Psoas muscle (tissue), 8 donors: ENCODE data around the gene MED23. TPM values are rescaled to one million over a fixed set of nuclear protein-coding genes. Genes with fewer than 3 reads are reported as not detected.
"Not testable (repeated sequence)": the region's sequence is repeated elsewhere in the genome, so short reads cannot be mapped to it uniquely, and the experiment has no call there.

ENCODE experiments used
- ATAC-seq, 4 donors: fragments of 200-7000 bp; cut with Tn5 transposase; one replicate each; pipeline ENCODE4 v1.9.1; 2020; ENCODE audit warnings: moderate library complexity in 3 of 4, mild to moderate bottlenecking in 2 of 4
- DNase-seq, 2 donors: peaks; one replicate each; pipeline ENCODE4 v3.0.0-alpha.2; 2020
- H3K27ac ChIP-seq: fragments of 200-600 bp; one replicate; pipeline ENCODE4 v1.8.0; 2022
- H3K27me3 ChIP-seq, 3 donors: fragments of 200-600 bp in 1 of 3; one replicate each; pipeline versions ENCODE4 v1.6.1 to v1.8.0; 2013 to 2022; ENCODE audit warnings: low read length in 2 of 3, mild to moderate bottlenecking in 2 of 3, moderate library complexity in 1 of 3; ENCODE audit not compliant: insufficient read depth in 3 of 3
- H3K36me3 ChIP-seq, 2 donors: fragments of 200-600 bp in 1 of 2; one replicate each; pipeline versions ENCODE4 v1.6.1 to v1.8.0; 2013 to 2022; ENCODE audit warnings: low read depth in 1 of 2, mild to moderate bottlenecking in 1 of 2, moderate library complexity in 1 of 2; ENCODE audit not compliant: insufficient read depth in 1 of 2
- H3K4me1 ChIP-seq: fragments of 200-600 bp; one replicate; pipeline ENCODE4 v1.8.0; 2022
- H3K4me3 ChIP-seq: fragments of 200-600 bp; one replicate; pipeline ENCODE4 v1.8.0; 2022; ENCODE audit warnings: mild to moderate bottlenecking
- H3K9me3 ChIP-seq: fragments of 200-600 bp; one replicate; pipeline ENCODE4 v1.8.0; 2022
- WGBS, 3 donors: extraction: QIAGEN DNeasy Blood & Tissue Kit; methylation state at CpG; one replicate each; pipeline versions ENCODE4 v1.1.6 to v1.1.7; 2013; 5-methylcytosine and 5-hydroxymethylcytosine counted together
- intact Hi-C, 2 donors: fragments of 100-400 bp; cut with DNase I; formaldehyde crosslinking; loops; one replicate each; pipeline versions ENCODE4 v1.11.0 to v1.14.2; 2022
- polyA plus RNA-seq, 3 donors: library from polyadenylated mRNA; stranded (reverse); fragments of 200-250 nt; gene quantifications; one replicate each; pipeline ENCODE4 v1.2.3, GENCODE V29; 2013
- total RNA-seq, 4 donors: library from RNA; stranded (reverse); fragmentation: NEBNext Ultra II Directional in 2 of 4; extraction: Animal tissue kit (Norgen Biotek cat#: 25700) in 2 of 4; gene quantifications; one replicate each; pipeline versions ENCODE4 v1.2.1 to v1.2.4, GENCODE V29; 2021 to 2023
- TF ChIP-seq, protein P1 (sequence below): fragments of 200-600 bp; IDR thresholded peaks from one replicate; pipeline ENCODE4 v1.8.0; 2022; ENCODE audit warnings: antibody characterized with exemption
- donor health status: healthy with polysubstance abuse.
- donor health status: DM: no; HTN: no; CAD: no; lungs with moderate emphysema.
- donor health status: Bipolar disorder and iron deficiency.
- donor health status: healthy.
- donor health status: DM: yes; HTN: yes; CAD: no.
- donor health status: DM: no; HTN: no; CAD: no.
- donor health status: DM: no; HTN: no; CAD: no.
- donor health status: DM: yes; HTN: yes; CAD: no.

The MED23 gene
- total and polyA plus RNA-seq, 7 donors, result 4.2 to 11.2 (median 8.0) TPM

DNA sequence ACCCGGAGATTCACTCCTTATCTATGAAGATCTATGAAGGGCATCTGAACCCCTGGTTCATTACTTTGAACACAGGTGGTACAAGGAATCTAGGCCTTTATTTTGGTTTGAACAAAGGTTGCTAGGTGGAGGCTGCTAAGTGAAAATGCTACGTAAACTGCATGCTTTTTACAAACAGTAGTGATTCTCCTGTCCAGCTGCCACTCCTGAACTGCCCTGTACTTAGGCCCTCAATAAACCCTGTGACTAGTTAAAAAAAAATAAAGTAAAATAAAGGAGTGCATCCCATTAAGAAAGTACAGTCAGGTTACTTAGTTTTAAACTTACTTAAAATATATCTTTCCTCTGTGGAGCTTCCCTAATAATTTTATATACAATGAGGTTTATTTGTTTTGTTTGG lies 82.7 kb downstream of the MED23 start:
- H3K4me1 ChIP-seq, result no peaks in the 10 kb centered on the region
- intact Hi-C loops, result no loop called here
- no peaks in the 10 kb centered on the region for H3K9me3 ChIP-seq
- DNase-seq (no peak), ATAC-seq (no peak)
- no peak overlapping the region for H3K27ac ChIP-seq
- H3K36me3 ChIP-seq, result no peaks in the 10 kb centered on the region
- TF ChIP-seq, protein P1, sequence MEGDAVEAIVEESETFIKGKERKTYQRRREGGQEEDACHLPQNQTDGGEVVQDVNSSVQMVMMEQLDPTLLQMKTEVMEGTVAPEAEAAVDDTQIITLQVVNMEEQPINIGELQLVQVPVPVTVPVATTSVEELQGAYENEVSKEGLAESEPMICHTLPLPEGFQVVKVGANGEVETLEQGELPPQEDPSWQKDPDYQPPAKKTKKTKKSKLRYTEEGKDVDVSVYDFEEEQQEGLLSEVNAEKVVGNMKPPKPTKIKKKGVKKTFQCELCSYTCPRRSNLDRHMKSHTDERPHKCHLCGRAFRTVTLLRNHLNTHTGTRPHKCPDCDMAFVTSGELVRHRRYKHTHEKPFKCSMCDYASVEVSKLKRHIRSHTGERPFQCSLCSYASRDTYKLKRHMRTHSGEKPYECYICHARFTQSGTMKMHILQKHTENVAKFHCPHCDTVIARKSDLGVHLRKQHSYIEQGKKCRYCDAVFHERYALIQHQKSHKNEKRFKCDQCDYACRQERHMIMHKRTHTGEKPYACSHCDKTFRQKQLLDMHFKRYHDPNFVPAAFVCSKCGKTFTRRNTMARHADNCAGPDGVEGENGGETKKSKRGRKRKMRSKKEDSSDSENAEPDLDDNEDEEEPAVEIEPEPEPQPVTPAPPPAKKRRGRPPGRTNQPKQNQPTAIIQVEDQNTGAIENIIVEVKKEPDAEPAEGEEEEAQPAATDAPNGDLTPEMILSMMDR, result no peak
- H3K4me3 ChIP-seq, result no peak overlapping the region
- no peaks in the 10 kb centered on the region for H3K27me3 ChIP-seq
- 58 to 89% (median 87%) methylated on average over 2 of the region's 2 CpGs for WGBS, 3 donors

DNA sequence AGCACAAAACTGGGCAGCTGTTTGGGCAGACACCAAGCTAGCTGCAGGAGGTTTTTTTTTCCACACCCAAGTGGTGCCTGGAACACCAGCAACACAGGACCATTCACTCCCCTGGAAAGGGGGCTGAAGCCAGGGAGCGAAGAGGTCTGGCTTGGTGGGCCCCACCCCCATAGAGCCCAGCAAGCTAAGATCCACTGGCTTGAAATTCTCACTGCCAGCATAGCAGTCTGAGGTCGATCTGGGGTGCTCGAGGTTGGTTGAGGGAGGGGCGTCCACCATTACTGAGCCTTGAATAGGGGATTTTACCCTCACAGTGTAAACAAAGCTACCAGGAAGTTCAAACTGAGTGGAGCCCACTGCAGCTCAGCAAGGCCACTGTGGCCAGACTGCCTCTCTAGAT lies 89.4 kb downstream of the MED23 start:
- H3K4me1 ChIP-seq, H3K36me3 ChIP-seq, ATAC-seq, H3K27me3 ChIP-seq, H3K27ac ChIP-seq, H3K9me3 ChIP-seq, H3K4me3 ChIP-seq, DNase-seq: not testable (repeated sequence)
- intact Hi-C loops, result loop anchor here (5.0 to 10.0 kb wide), 3 partner anchors 344 to 654 kb away; no protein-coding TSS in a partner anchor
- 80 to 85% (median 81%) methylated on average over 4 of the region's 4 CpGs for WGBS, 3 donors

DNA sequence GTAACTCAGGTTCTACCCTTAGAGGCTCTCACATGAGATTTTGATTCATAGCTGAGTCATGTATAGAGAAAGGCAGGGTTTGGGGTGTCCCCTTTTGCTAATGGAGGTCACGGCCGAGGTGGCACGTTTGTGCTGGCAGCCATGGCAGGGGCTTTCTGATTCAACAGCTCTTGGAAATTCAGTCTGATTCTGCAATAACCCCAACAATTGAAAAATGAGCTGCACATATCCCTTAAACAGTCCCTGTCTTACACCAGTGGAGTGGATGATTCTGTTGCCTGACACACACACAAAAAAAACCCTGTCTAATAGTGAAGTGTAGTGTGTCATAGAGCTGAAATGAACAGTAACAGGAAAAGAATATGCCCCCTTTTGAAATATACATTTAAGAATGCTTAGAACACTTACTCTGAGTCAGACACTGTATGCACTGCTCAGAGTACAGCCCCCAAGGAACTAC lies 95.4 kb downstream of the MED23 start:
- intact Hi-C loops, result loop anchor here in 1 of 2 donors (10.0 kb wide), 2 partner anchors 338 to 648 kb away; no protein-coding TSS in a partner anchor
- no peak for DNase-seq
- WGBS, 3 donors, result 51 to 75% (median 74%) methylated on average over 3 of the region's 3 CpGs

DNA sequence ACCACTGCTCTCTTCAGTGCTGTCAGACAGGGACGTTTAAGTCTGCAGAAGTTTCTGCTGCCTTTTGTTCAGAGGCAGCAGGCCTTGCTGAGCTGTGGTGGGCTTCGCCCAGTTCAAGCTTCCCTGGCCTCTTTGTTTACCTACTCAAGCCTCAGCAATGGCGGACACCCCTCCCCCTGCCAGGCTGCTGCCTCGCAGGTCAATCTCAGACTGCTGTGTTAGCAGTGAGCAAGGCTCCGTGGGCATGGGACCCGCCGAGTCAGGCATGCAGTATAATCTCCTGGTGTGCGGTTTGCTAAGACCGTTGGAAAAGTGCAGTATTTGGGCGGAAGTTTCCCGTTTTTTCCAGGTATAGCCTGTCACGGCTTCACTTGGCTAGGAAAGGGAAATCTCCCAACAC lies 96.4 kb downstream of the MED23 start:
- H3K36me3 ChIP-seq, H3K9me3 ChIP-seq, ATAC-seq, H3K4me3 ChIP-seq, H3K4me1 ChIP-seq, H3K27me3 ChIP-seq, H3K27ac ChIP-seq, DNase-seq: not testable (repeated sequence)
- 77 to 92% (median 86%) methylated on average over 12 of the region's 12 CpGs for WGBS, 3 donors
- intact Hi-C loops, result loop anchor here in 1 of 2 donors (10.0 kb wide), 2 partner anchors 337 to 647 kb away; no protein-coding TSS in a partner anchor

More for the DNA sequence above, 95.4 kb downstream of the MED23 start:
- no peaks in the 10 kb centered on the region for H3K27me3 ChIP-seq
- TF ChIP-seq, protein P1, result no peak
- H3K27ac ChIP-seq, result no peak overlapping the region
- H3K4me1 ChIP-seq, result no peaks in the 10 kb centered on the region
- no peaks in the 10 kb centered on the region for H3K9me3 ChIP-seq
- ATAC-seq, result no peak
- H3K4me3 ChIP-seq, result no peak overlapping the region
- H3K36me3 ChIP-seq, result no peaks in the 10 kb centered on the region

DNA sequence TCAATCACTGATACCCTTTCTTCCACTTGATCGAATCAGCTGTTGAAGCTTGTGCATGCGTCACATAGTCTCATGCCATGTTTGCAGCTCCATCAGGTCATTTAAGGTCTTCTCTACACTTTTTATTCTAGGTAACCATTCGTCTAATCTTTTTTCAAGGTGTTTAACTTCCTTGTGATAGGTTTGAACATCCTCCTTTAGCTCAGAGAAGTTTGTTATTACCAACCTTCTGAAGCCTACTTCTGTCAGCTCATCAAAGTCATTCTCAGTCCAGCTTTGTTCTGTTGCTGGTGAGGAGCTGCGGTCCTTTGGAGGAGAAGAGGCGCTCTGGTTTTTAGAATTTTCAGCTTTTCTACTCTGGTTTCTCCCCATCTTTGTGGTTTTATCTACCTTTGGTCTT lies 97.1 kb downstream of the MED23 start:
- H3K27me3 ChIP-seq, ATAC-seq, H3K4me3 ChIP-seq, DNase-seq, H3K36me3 ChIP-seq, H3K4me1 ChIP-seq, H3K27ac ChIP-seq, H3K9me3 ChIP-seq: not testable (repeated sequence)
- WGBS, 3 donors, result 81 to 92% (median 90%) methylated on average over 5 of the region's 5 CpGs
- intact Hi-C loops, result loop anchor here in 1 of 2 donors (10.0 kb wide), 2 partner anchors 336 to 646 kb away; no protein-coding TSS in a partner anchor

DNA sequence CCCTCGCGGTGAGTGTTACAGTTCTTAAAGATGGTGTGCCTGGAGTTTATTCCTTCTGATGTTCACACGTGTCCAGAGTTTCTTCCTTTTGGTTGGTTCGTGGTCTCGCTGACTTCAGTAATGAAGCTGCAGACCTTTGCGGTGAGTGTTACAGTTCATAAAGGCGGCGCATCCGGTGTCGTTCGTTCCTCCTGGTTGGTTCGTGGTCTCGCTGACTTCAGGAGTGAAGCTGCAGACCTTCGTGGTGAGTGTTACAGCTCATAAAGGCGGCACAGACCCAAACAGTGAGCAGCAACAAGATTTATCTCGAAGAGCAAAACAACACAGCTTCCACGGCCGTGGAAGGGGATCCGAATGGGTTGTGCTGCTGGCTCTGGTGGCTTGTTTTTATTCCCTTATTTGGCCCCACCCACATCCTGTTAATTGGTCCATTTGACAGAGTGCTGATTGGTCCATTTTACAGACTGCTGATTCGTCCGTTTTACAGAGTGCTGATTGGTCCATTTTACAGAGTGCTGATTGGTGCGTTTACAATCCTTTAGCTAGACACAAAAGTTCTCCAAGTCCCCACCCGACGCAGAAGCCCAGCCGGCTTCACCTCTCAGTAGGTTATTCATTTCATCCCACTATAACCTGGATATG lies 103.2 kb downstream of the MED23 start:
- 91 to 95% (median 94%) methylated on average over 25 of the region's 25 CpGs for WGBS, 3 donors
- H3K36me3 ChIP-seq, result no peaks in the 10 kb centered on the region
- DNase-seq (no peak), ATAC-seq (no peak)
- no peaks in the 10 kb centered on the region for H3K9me3 ChIP-seq
- H3K4me3 ChIP-seq, result no peak overlapping the region
- H3K27me3 ChIP-seq, result no peaks in the 10 kb centered on the region
- no peaks in the 10 kb centered on the region for H3K4me1 ChIP-seq
- no peak overlapping the region for H3K27ac ChIP-seq
- intact Hi-C loops, result no loop called here
- TF ChIP-seq, protein P1, result no peak
